Measurements from ENCODE around the gene FAM135A. TPM values are rescaled to one million over a fixed set of nuclear protein-coding genes. Genes with fewer than 3 reads are reported as not detected.
A peak's percentile ranks its signal among the peaks of the same experiment; 100 is the strongest.

The FAM135A gene
- total and polyA plus RNA-seq, 2 experiments from 2014 or later = 3.5 to 8.2 TPM

DNA sequence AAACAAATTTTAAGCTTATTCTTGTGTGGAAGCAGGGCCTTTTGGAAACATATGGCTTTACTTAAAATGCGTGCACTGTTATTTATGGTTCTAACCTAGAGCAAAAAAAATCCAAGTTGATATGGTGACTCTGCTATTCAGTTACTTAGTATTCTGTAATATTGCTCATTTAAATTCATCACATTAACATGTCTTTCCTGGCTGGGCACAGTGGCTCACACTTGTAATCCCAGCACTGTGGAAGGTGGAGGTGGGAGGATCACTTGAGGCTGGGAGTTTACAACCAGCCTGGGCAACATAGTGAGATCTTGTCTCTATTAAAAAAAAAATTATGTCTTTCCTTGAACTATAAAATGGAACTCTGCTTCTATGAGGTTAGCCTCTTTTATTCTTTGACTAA lies 95.6 kb downstream of the FAM135A start:
- Histone ChIP-seq H3K79me2 (ENCODE audit: insufficient read depth) (no peaks in the 10 kb centered on the region), H3F3A (ENCODE audit: insufficient read depth) (no peaks in the 10 kb centered on the region), H3K9me2 (ENCODE audit: insufficient read depth) (no peaks in the 10 kb centered on the region), H3K4me1 (ENCODE audit: insufficient read depth) (no peaks in the 10 kb centered on the region), H3K9me3 (ENCODE audit: low read depth) (no peaks in the 10 kb centered on the region), H3K27ac (no peak overlapping the region), H3K36me3 (ENCODE audit: low read depth) (peaks cover 5% of the 10 kb centered on the region), H3K9ac (no peak overlapping the region), H4K20me1 (ENCODE audit: insufficient read depth) (no peaks in the 10 kb centered on the region), H3K4me3 (no peak overlapping the region), H3K27me3 (replicated peaks; ENCODE audit: insufficient read depth) (no peaks in the 10 kb centered on the region), H3K4me2 (ENCODE audit: unreplicated experiment) (no peak overlapping the region), H2AFZ (no peak overlapping the region)
- in situ Hi-C loops (cut with MboI) = no loop called here
- no peak for TF ChIP-seq EZH2 (IDR thresholded peaks at IDR 0.05; ENCODE audit: insufficient read depth, poor library complexity, severe bottlenecking)
- no peak for DNase-seq
- 95 to 100% methylated on average over 1 of the region's 1 CpG for WGBS, 2 experiments (ENCODE audit: low coverage in 1 of 2, low lambda C conversion rate in 2 of 2, missing lambda C conversion rate in 2 of 2)

DNA sequence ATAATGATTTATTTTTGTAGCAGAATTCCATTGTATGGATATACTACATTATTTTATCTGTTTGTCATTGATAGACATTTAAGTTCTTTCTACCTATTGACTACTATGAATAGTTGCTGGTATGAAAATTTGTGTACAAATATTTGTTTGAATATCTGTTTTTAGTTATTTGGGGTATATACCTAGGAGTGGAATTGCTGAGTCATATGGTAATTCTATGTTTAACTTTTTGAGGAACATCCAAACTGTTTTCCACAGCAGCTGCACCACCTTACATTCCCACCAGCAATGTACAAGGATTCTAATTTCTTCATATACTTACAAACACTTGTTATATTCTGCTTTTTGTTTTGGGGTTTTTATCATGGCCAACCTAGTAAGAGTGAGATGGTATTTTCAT lies 97.3 kb downstream of the FAM135A start:
- Histone ChIP-seq H3K4me1 (ENCODE audit: insufficient read depth) (no peaks in the 10 kb centered on the region), H3K9me3 (ENCODE audit: low read depth) (no peaks in the 10 kb centered on the region), H3K27ac (no peak overlapping the region), H3K36me3 (ENCODE audit: low read depth) (no peaks in the 10 kb centered on the region), H3K79me2 (ENCODE audit: insufficient read depth) (no peaks in the 10 kb centered on the region), H3K9me2 (ENCODE audit: insufficient read depth) (no peaks in the 10 kb centered on the region), H2AFZ (no peak overlapping the region), H3K4me3 (no peak overlapping the region), H3K4me2 (ENCODE audit: unreplicated experiment) (no peak overlapping the region), H3F3A (ENCODE audit: insufficient read depth) (no peaks in the 10 kb centered on the region), H4K20me1 (ENCODE audit: insufficient read depth) (no peaks in the 10 kb centered on the region), H3K27me3 (replicated peaks; ENCODE audit: insufficient read depth) (no peaks in the 10 kb centered on the region), H3K9ac (no peak overlapping the region)
- no peak for TF ChIP-seq EZH2 (IDR thresholded peaks at IDR 0.05; ENCODE audit: insufficient read depth, poor library complexity, severe bottlenecking)
- no peak for TF ChIP-seq EZH2phosphoT487 (IDR thresholded peaks at IDR 0.05; ENCODE audit: insufficient read depth, low read depth)
- in situ Hi-C loops (cut with MboI) = no loop called here
- no peak for DNase-seq

DNA sequence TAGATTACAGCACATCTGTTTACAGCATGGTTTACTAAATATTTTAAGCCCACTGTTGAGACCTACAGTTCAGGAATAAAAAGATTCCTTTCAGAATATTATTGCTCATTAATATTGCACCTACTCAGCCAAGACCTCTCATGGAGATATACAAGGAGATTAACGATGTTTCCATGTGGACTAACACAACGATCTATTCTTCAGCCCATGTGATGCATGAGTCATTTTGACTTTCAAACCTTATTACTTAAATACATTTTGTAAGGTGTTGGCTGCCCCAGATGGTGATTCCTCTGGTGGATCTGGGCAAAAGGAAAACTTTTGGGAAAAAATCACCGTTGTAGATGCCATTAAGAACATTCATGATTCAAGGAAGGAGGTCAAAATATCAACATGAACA lies 105.4 kb downstream of the FAM135A start:
- in situ Hi-C loops (cut with MboI) = no loop called here
- Histone ChIP-seq H3K4me2 (ENCODE audit: unreplicated experiment) (no peak overlapping the region), H3K4me1 (ENCODE audit: insufficient read depth) (no peaks in the 10 kb centered on the region), H2AFZ (no peak overlapping the region), H3F3A (ENCODE audit: insufficient read depth) (no peaks in the 10 kb centered on the region), H3K9me3 (ENCODE audit: low read depth) (no peaks in the 10 kb centered on the region), H3K36me3 (ENCODE audit: low read depth) (no peaks in the 10 kb centered on the region), H4K20me1 (ENCODE audit: insufficient read depth) (no peaks in the 10 kb centered on the region), H3K27me3 (replicated peaks; ENCODE audit: insufficient read depth) (no peaks in the 10 kb centered on the region), H3K9ac (no peak overlapping the region), H3K27ac (no peak overlapping the region), H3K79me2 (ENCODE audit: insufficient read depth) (no peaks in the 10 kb centered on the region), H3K9me2 (ENCODE audit: insufficient read depth) (no peaks in the 10 kb centered on the region), H3K4me3 (no peak overlapping the region)
- WGBS, 2 experiments (ENCODE audit: low coverage in 1 of 2, low lambda C conversion rate in 2 of 2, missing lambda C conversion rate in 2 of 2) = 88 to 92% methylated on average over 3 of the region's 3 CpGs
- TF ChIP-seq EZH2phosphoT487 (IDR thresholded peaks at IDR 0.05; ENCODE audit: insufficient read depth, low read depth) (no peak), EZH2 (IDR thresholded peaks at IDR 0.05; ENCODE audit: insufficient read depth, poor library complexity, severe bottlenecking) (no peak)
- DNase-seq = no peak

DNA sequence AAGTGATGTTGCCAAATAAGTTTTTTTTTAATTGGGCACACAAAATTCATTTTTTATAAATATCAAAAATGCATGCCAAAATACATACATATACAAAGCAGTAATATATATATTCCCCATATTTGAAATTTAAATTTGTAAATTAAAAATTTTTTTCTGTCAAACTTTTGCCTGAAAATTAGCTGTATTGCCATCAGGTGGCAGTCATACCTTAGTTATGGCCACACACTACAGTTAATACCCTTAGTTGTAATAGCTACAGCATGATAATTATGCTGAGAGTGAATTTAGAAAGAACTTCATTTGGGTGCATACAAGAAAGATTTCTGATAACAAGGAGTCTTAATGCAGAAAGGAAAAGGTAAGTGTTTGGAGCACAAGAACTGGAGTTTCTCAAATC lies 107.3 kb downstream of the FAM135A start:
- Histone ChIP-seq H3K4me3 (no peak overlapping the region), H3K4me2 (ENCODE audit: unreplicated experiment) (no peak overlapping the region), H3K9me2 (ENCODE audit: insufficient read depth) (no peaks in the 10 kb centered on the region), H3K27me3 (replicated peaks; ENCODE audit: insufficient read depth) (no peaks in the 10 kb centered on the region), H3F3A (ENCODE audit: insufficient read depth) (no peaks in the 10 kb centered on the region), H2AFZ (no peak overlapping the region), H3K27ac (no peak overlapping the region), H3K79me2 (ENCODE audit: insufficient read depth) (no peaks in the 10 kb centered on the region), H3K9ac (no peak overlapping the region), H3K36me3 (ENCODE audit: low read depth) (no peaks in the 10 kb centered on the region), H4K20me1 (ENCODE audit: insufficient read depth) (no peaks in the 10 kb centered on the region), H3K4me1 (ENCODE audit: insufficient read depth) (no peaks in the 10 kb centered on the region), H3K9me3 (ENCODE audit: low read depth) (no peaks in the 10 kb centered on the region)
- no peak for TF ChIP-seq EZH2 (IDR thresholded peaks at IDR 0.05; ENCODE audit: insufficient read depth, poor library complexity, severe bottlenecking)
- TF ChIP-seq EZH2phosphoT487 (IDR thresholded peaks at IDR 0.05; ENCODE audit: insufficient read depth, low read depth) = no peak
- in situ Hi-C loops (cut with MboI) = no loop called here
- DNase-seq = peak; percentile 37

DNA sequence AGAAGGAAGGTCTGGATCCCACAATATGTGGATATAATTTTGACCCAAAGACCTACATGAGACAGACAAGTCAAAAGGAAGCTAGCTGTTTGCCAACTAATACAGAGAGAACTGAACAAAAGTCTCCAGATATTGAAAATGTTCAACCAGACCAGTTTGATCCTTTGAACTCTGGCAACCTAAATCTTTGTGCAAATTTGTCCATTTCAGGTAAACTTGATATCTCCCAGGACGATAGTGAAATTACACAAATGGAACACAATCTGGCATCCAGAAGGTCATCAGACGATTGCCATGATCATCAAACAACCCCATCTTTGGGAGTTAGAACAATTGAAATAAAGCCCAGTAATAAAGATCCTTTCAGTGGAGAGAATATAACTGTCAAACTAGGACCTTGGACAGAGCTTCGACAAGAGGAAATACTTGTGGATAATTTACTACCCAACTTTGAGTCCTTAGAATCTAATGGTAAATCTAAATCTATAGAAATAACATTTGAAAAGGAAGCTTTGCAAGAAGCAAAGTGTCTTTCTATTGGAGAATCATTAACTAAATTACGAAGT lies 111.5 kb downstream of the FAM135A start:
- no peaks in the 10 kb centered on the region for H3F3A ChIP-seq (ENCODE audit: insufficient read depth)
- DNase-seq = no peak
- H3K4me2 ChIP-seq (ENCODE audit: unreplicated experiment) = no peak overlapping the region
- WGBS, 2 experiments (ENCODE audit: low coverage in 1 of 2, low lambda C conversion rate in 2 of 2, missing lambda C conversion rate in 2 of 2) = 81 to 88% methylated on average over 4 of the region's 4 CpGs
- no peak overlapping the region for H3K27ac ChIP-seq
- no peaks in the 10 kb centered on the region for H3K79me2 ChIP-seq (ENCODE audit: insufficient read depth)
- H4K20me1 ChIP-seq (ENCODE audit: insufficient read depth) = no peaks in the 10 kb centered on the region
- in situ Hi-C loops (cut with MboI) = no loop called here
- H3K27me3 ChIP-seq (replicated peaks; ENCODE audit: insufficient read depth) = no peaks in the 10 kb centered on the region
- H3K9ac ChIP-seq = no peak overlapping the region
- no peaks in the 10 kb centered on the region for H3K9me3 ChIP-seq (ENCODE audit: low read depth)
- no peaks in the 10 kb centered on the region for H3K4me1 ChIP-seq (ENCODE audit: insufficient read depth)
- H3K36me3 ChIP-seq (ENCODE audit: low read depth) = no peaks in the 10 kb centered on the region
- no peaks in the 10 kb centered on the region for H3K9me2 ChIP-seq (ENCODE audit: insufficient read depth)
- TF ChIP-seq EZH2 (IDR thresholded peaks at IDR 0.05; ENCODE audit: insufficient read depth, poor library complexity, severe bottlenecking) = no peak
- TF ChIP-seq EZH2phosphoT487 (IDR thresholded peaks at IDR 0.05; ENCODE audit: insufficient read depth, low read depth) = no peak
- no peak overlapping the region for H3K4me3 ChIP-seq
- no peak overlapping the region for H2AFZ ChIP-seq

All from GM23248 (cell line).